IMR-90 (cell line): ENCODE data around the gene MAJIN. TPM values are rescaled to one million over a fixed set of nuclear protein-coding genes. Genes with fewer than 3 reads are reported as not detected.
A peak's percentile ranks its signal among the peaks of the same experiment; 100 is the strongest.

ENCODE experiments used
- ATAC-seq: fragments of 200-7000 bp; cut with Tn5 transposase; 2 replicates; pipeline ENCODE4 v1.9.1; 2020; ENCODE audit warnings: low read depth, mild to moderate bottlenecking, moderate library complexity
- BruUV-seq: library from RNA; stranded (reverse); fragments of 400-500 nt; replicated peaks from 2 replicates; lab custom pipeline; 2021; lab: Mats Ljungman, UMichigan
- CTCF ChIA-PET: fragments of 300-600 bp; formaldehyde crosslinking; extraction: SDS; loops from one replicate; lab custom pipeline; 2021; ENCODE audit warnings: antibody characterized with exemption; lab: Yijun Ruan, JAX
- POLR2A ChIA-PET: fragments of 300-600 bp; sonication (Branson Sonifier 250); formaldehyde crosslinking; loops from one replicate; lab custom pipeline; 2022; ENCODE audit warnings: antibody characterized with exemption; ENCODE audit not compliant: unreplicated experiment; lab: Charles Lee
- DNase-seq: peaks from one replicate; pipeline ENCODE4 v3.0.0; 2013
- H2AFZ ChIP-seq: replicated peaks from 2 replicates; pipeline ENCODE3; 2013; ENCODE audit warnings: low read length, mild to moderate bottlenecking; ENCODE audit not compliant: poor library complexity
- H2AK5ac ChIP-seq: 2 replicates; pipeline ENCODE4 v1.6.1; 2013; ENCODE audit warnings: low read depth, low read length, inconsistent platforms
- H2AK9ac ChIP-seq: replicated peaks from 2 replicates; pipeline ENCODE3; 2013; ENCODE audit warnings: mild to moderate bottlenecking, low read depth, low read length, moderate library complexity; ENCODE audit not compliant: poor library complexity
- H2BK120ac ChIP-seq: 2 replicates; pipeline ENCODE4 v1.6.1; 2013; ENCODE audit warnings: low read depth, low read length, inconsistent platforms
- H2BK15ac ChIP-seq: 3 replicates; pipeline ENCODE4 v1.6.1; 2013; ENCODE audit warnings: low read depth, low read length, inconsistent platforms
- H2BK20ac ChIP-seq: 2 replicates; pipeline ENCODE4 v1.6.1; 2013; ENCODE audit warnings: low read depth, mild to moderate bottlenecking, inconsistent platforms, low read length, moderate library complexity
- H2BK5ac ChIP-seq: 2 replicates; pipeline ENCODE4 v1.6.1; 2013; ENCODE audit warnings: mild to moderate bottlenecking, low read depth, low read length, inconsistent platforms; ENCODE audit not compliant: poor library complexity, severe bottlenecking
- H3K14ac ChIP-seq: replicated peaks from 2 replicates; pipeline ENCODE4 v1.6.1; 2013; ENCODE audit warnings: low read depth, low read length, inconsistent platforms
- H3K18ac ChIP-seq: 2 replicates; pipeline ENCODE4 v1.6.1; 2013; ENCODE audit warnings: low read depth, low read length, control low read depth
- H3K23ac ChIP-seq: 2 replicates; pipeline ENCODE4 v1.6.1; 2013; ENCODE audit warnings: low read depth, low read length, inconsistent platforms
- H3K27ac ChIP-seq: 2 replicates; pipeline ENCODE4 v1.5.1; 2013; ENCODE audit warnings: mild to moderate bottlenecking, control low read depth, low read length; ENCODE audit not compliant: insufficient read depth
- H3K27me3 ChIP-seq: 2 replicates; pipeline ENCODE4 v1.6.1; 2013; ENCODE audit warnings: low read length; ENCODE audit not compliant: control insufficient read depth, insufficient read depth
- H3K36me3 ChIP-seq: 2 replicates; pipeline ENCODE4 v1.6.1; 2013; ENCODE audit warnings: low read length, mixed read lengths; ENCODE audit not compliant: control insufficient read depth, insufficient read depth
- H3K4ac ChIP-seq: 2 replicates; pipeline ENCODE4 v1.6.1; 2013; ENCODE audit warnings: low read depth, low read length, inconsistent platforms
- H3K4me1 ChIP-seq: 2 replicates; pipeline ENCODE4 v1.6.1; 2013; ENCODE audit warnings: low read length, mixed read lengths; ENCODE audit not compliant: control insufficient read depth, insufficient read depth
- H3K4me2 ChIP-seq: 2 replicates; pipeline ENCODE4 v1.6.1; 2013; ENCODE audit warnings: low read depth, mild to moderate bottlenecking, control low read depth, low read length, moderate library complexity
- H3K4me3 ChIP-seq: 2 replicates; pipeline ENCODE4 v1.5.1; 2013; ENCODE audit warnings: low read depth, mild to moderate bottlenecking, control low read depth, low read length, moderate library complexity; ENCODE audit not compliant: insufficient read depth
- H3K56ac ChIP-seq: 2 replicates; pipeline ENCODE4 v1.6.1; 2013; ENCODE audit warnings: low read length, inconsistent platforms; ENCODE audit not compliant: insufficient read depth; ENCODE audit errors: extremely low read depth
- H3K79me1 ChIP-seq, 2 experiments: 2 replicates each; pipeline ENCODE4 v1.6.1; 2013; ENCODE audit warnings: low read length in 2 of 2, inconsistent platforms in 1 of 2, low read depth in 1 of 2
- H3K9ac ChIP-seq: 2 replicates; pipeline ENCODE4 v1.6.1; 2013; ENCODE audit warnings: low read depth, low read length, control low read depth
- H3K9me1 ChIP-seq: 2 replicates; pipeline ENCODE4 v1.6.1; 2013; ENCODE audit warnings: low read length, inconsistent platforms; ENCODE audit not compliant: insufficient read depth
- H3K9me3 ChIP-seq: 2 replicates; pipeline ENCODE4 v1.6.1; 2013; ENCODE audit warnings: low read length; ENCODE audit not compliant: control insufficient read depth, insufficient read depth
- H4K20me1 ChIP-seq: 2 replicates; pipeline ENCODE4 v1.6.1; 2013; ENCODE audit warnings: low read length, inconsistent platforms; ENCODE audit not compliant: insufficient read depth
- H4K5ac ChIP-seq: 2 replicates; pipeline ENCODE4 v1.6.1; 2013; ENCODE audit warnings: mild to moderate bottlenecking, low read depth, low read length, control low read depth
- H4K8ac ChIP-seq, 2 experiments: 2 replicates each; pipeline ENCODE4 v1.6.1; 2013; ENCODE audit warnings: low read depth in 2 of 2, low read length in 2 of 2, control low read depth in 1 of 2, inconsistent platforms in 1 of 2
- H4K91ac ChIP-seq: 2 replicates; pipeline ENCODE4 v1.6.1; 2013; ENCODE audit warnings: low read depth, low read length, inconsistent platforms; ENCODE audit not compliant: insufficient read depth
- BHLHE40 ChIP-seq: fragments of 150-350 bp; IDR thresholded peaks from 2 replicates; pipeline ENCODE4 v1.6.1; 2016; ENCODE audit warnings: mild to moderate bottlenecking, low read depth, low read length
- CEBPB ChIP-seq: IDR thresholded peaks from 2 replicates; pipeline ENCODE4 v1.6.1; 2012; ENCODE audit warnings: low read depth, low read length, improper control_type of control experiment
- ELK1 ChIP-seq: fragments of 150-350 bp; IDR thresholded peaks from 2 replicates; pipeline ENCODE4 v1.6.1; 2016; ENCODE audit warnings: low read depth, mild to moderate bottlenecking, low read length, moderate library complexity, borderline replicate concordance
- MXI1 ChIP-seq: IDR thresholded peaks from 2 replicates; pipeline ENCODE4 v1.6.1; 2012; ENCODE audit warnings: low read depth, mild to moderate bottlenecking, low read length, moderate library complexity, borderline replicate concordance
- RCOR1 ChIP-seq: IDR thresholded peaks from 2 replicates; pipeline ENCODE4 v1.6.1; 2012; ENCODE audit warnings: mild to moderate bottlenecking, low read length, improper control_type of control experiment; ENCODE audit not compliant: insufficient replicate concordance
- RFX5 ChIP-seq: IDR thresholded peaks from 2 replicates; pipeline ENCODE4 v1.8.0; 2012; ENCODE audit warnings: low read depth, mild to moderate bottlenecking, low read length, moderate library complexity
- SMC3 ChIP-seq: fragments of 150-350 bp; IDR thresholded peaks from 2 replicates; pipeline ENCODE4 v1.6.1; 2016; ENCODE audit warnings: low read depth, mild to moderate bottlenecking, antibody characterized with exemption, low read length, moderate library complexity
- USF2 ChIP-seq: fragments of 150-350 bp; IDR thresholded peaks from 2 replicates; pipeline ENCODE4 v1.6.1; 2017; ENCODE audit warnings: mild to moderate bottlenecking, antibody characterized with exemption, low read length, low read depth
- WGBS, 2 experiments: methylation state at CpG; one replicate each; pipeline versions ENCODE4 v1.1.5 to v1.1.7; 2013; ENCODE audit warnings: missing lambda C conversion rate in 2 of 2; ENCODE audit not compliant: insufficient read length in 1 of 2; ENCODE audit errors: extremely low coverage in 2 of 2; 5-methylcytosine and 5-hydroxymethylcytosine counted together
- dilution Hi-C: fragments of 300-500 bp; cut with HindIII; formaldehyde crosslinking; loops from one replicate; pipeline ENCODE4 v1.14.3; 2018; ENCODE audit warnings: low sequenced_read_pairs; ENCODE audit not compliant: unreplicated experiment
- in situ Hi-C: fragments of 300-500 bp; cut with MboI; formaldehyde crosslinking; loops from 3 replicates; pipeline ENCODE4 v1.14.3; 2019; ENCODE audit warnings: low sequenced_read_pairs, inconsistent platforms, mixed read lengths
- intact Hi-C: fragments of 100-400 bp; cut with micrococcal nuclease; formaldehyde crosslinking; loops from 2 replicates; pipeline ENCODE4 v1.10.0; 2022
- polyA plus RNA-seq, 3 experiments: library from polyadenylated mRNA; depleted of rRNA; stranded (reverse); fragments of >200 nt; gene quantifications; 2 replicates each; pipeline ENCODE4 v1.2.3, GENCODE V29; 2012; ENCODE audit warnings: low replicate concordance in 1 of 3
- total RNA-seq: library from RNA; depleted of rRNA; stranded (reverse); fragments of >200 nt; gene quantifications from 2 replicates; pipeline ENCODE4 v1.2.3, GENCODE V29; 2012

MAJIN gene
- total and polyA plus RNA-seq, 2 of the 4 experiments (the other 2 are of a cell fraction): not detected

GRCh38 chr11:65008016-65008415 is 36.1 kb upstream of the MAJIN start:
- no TSS peak for BruUV-seq
- H3K27ac ChIP-seq: peak overlapping the region; percentile 53; the same call in 1 of the 2 replicates
- peak overlapping the region; percentile 84 for H2AK9ac ChIP-seq
- peaks cover 15% of the 10 kb centered on the region for H3K9me1 ChIP-seq
- ATAC-seq: no peak
- no peaks in the 10 kb centered on the region for H3K36me3 ChIP-seq
- no peak overlapping the region for H3K4me3 ChIP-seq
- peak overlapping the region; percentile 76 for H2AFZ ChIP-seq
- H2AK5ac ChIP-seq: peak overlapping the region; percentile 97
- POLR2A ChIA-PET: no interaction called here
- CTCF ChIA-PET: no interaction called here
- no peaks in the 10 kb centered on the region for H3K27me3 ChIP-seq
- DNase-seq: peak; percentile 23
- peak overlapping the region; percentile 78 for H4K91ac ChIP-seq
- intact Hi-C loops: no loop called here
- H3K79me1 ChIP-seq: peaks cover 0 to 3% of the 10 kb centered on the region in 2 experiments; a peak in 2 of 4 replicates
- H2BK5ac ChIP-seq: peak overlapping the region; percentile 80
- H3K56ac ChIP-seq: peak overlapping the region; percentile 20; the same call in 1 of the 2 replicates
- peaks cover 5% of the 10 kb centered on the region; the same call in 1 of the 2 replicates for H3K4me1 ChIP-seq
- in situ Hi-C loops: loop anchor here (5.0 to 10.0 kb wide), 2 partner anchors 86 to 163 kb away; partner anchors contain the start of genes CDC42BPG and PPP2R5B
- WGBS, 2 experiments: no CpG with 5 or more reads among the region's 7 CpGs
- dilution Hi-C loops: no loop called here
- peak overlapping the region; percentile 12 to 84; a peak in 2 of 4 replicates for H4K8ac ChIP-seq
- H3K9me3 ChIP-seq: no peaks in the 10 kb centered on the region
- peak overlapping the region; percentile 66; the same call in 1 of the 2 replicates for H3K23ac ChIP-seq
- H2BK15ac ChIP-seq: peak overlapping the region; percentile 98; the same call in 2 of the 3 replicates
- H2BK20ac ChIP-seq: peak overlapping the region; percentile 83
- no peak overlapping the region for H3K9ac ChIP-seq
- peak overlapping the region; percentile 85 for H2BK120ac ChIP-seq
- peak overlapping the region; percentile 80 for H3K4ac ChIP-seq
- H4K5ac ChIP-seq: no peak overlapping the region; the same call in 1 of the 2 replicates
- no peak overlapping the region for H3K18ac ChIP-seq
- peak overlapping the region; percentile 66; the same call in 1 of the 2 replicates for H3K14ac ChIP-seq
- H4K20me1 ChIP-seq: no peaks in the 10 kb centered on the region
- no peak overlapping the region for H3K4me2 ChIP-seq
- no peak for TF ChIP-seq MXI1
- TF ChIP-seq BHLHE40: no peak
- no peak for TF ChIP-seq RCOR1
- TF ChIP-seq ELK1: no peak
- TF ChIP-seq CEBPB: no peak
- no peak for TF ChIP-seq RFX5
- TF ChIP-seq SMC3: no peak
- TF ChIP-seq USF2: no peak
